Activated CD8-positive, alpha-beta memory T cell treated with anti-CD3 and anti-CD28 coated beads for 36 hours (primary cell): ENCODE results near the gene AGBL1. TPM values are rescaled to one million over a fixed set of nuclear protein-coding genes. Genes with fewer than 3 reads are reported as not detected.

ENCODE experiments used
- CTCF ChIA-PET: fragments of 350-600 bp; sonication (Branson Sonifier 250); formaldehyde crosslinking; loops from one replicate; lab custom pipeline; 2021; ENCODE audit warnings: antibody characterized with exemption; lab: Charles Lee
- POLR2A ChIA-PET: fragments of 350-600 bp; sonication (Branson Sonifier 250); formaldehyde crosslinking; loops from one replicate; lab custom pipeline; 2021; ENCODE audit warnings: antibody characterized with exemption; lab: Charles Lee
- total RNA-seq, 2 experiments: library from RNA; stranded (reverse); gene quantifications; one replicate each; pipeline ENCODE4 v1.2.3, GENCODE V29; 2021

AGBL1 gene
- total RNA-seq, 2 experiments from 2014 or later = not detected

DNA sequence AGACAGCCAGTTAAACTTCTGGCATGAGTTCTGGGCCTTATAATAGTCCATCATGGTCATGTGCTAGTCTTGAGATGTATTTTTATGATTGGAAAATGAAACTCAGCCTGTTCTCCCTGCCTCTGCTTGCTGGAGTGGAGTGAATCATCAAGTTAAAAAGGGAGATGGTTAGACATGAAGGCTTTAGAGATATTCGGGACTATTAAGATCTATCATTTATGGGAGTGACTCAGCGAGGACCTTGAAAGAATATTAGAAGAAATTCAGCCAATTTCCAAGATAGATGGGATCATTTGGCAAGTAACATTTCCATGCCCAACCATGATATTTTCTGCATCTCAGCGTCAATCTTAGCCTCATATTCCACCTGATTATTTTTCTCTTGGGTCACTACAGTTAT lies 79.8 kb downstream of the AGBL1 start:
- CTCF ChIA-PET = no interaction called here
- POLR2A ChIA-PET = no interaction called here

DNA sequence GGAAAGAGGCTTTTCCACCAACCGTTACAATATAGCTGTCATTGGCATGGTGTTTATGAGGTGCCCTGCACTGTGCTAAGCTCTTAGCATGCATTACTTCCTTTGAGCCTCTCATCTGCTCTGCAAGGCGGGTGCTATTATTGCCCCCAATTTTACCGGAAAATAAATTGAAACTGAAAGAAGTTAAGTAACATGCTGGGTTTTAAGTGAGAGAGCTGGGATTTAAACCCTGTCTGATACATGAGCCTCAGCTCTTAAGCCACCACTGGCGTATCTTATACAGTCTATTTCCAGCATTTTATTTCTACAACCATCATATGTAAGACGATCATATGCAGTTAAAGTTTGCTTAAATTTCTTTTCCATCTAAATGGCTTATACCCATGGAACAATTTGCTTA lies 81.6 kb downstream of the AGBL1 start:
- POLR2A ChIA-PET = no interaction called here
- CTCF ChIA-PET = no interaction called here

DNA sequence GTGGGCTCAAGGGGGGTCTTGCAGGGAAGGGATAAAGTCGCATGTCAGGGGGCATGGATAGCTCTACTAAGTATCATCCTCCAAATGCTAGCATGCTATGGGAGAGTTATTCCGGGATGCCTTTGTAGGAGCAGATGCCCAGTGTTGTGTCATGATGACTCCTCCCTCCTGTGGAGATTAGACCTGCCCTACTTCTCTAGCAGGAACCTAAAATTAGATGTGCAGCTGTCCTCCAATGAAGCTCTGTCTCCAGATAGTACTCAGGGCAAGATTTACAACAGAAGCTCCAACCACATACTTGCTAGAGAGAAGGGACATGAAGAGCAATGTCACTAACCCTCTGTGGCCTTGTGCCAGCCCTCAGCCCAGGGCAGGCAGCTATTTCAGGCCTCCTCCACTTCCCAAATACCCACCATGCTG lies 82.5 kb downstream of the AGBL1 start:
- POLR2A ChIA-PET = no interaction called here
- CTCF ChIA-PET = no interaction called here

- ChIA-PET CTCF (no interaction called here), POLR2A (no interaction called here)
These were observed 83.0 kb downstream of the AGBL1 start for GRCh38 chr15:86162641-86163040.

GRCh38 chr15:86163816-86164215 lies 84.1 kb downstream of the AGBL1 start:
- POLR2A ChIA-PET = no interaction called here
- CTCF ChIA-PET = interaction anchor here (0.6 kb wide), 1 partner anchor 126 kb away, joined by 3 read pairs; no protein-coding TSS in a partner anchor

- POLR2A ChIA-PET = no interaction called here
- CTCF ChIA-PET = interaction anchor here (0.6 kb wide), 1 partner anchor 126 kb away, joined by 3 read pairs; no protein-coding TSS in a partner anchor
These were observed 84.7 kb downstream of the AGBL1 start for GRCh38 chr15:86164232-86164898.

- CTCF ChIA-PET = no interaction called here
- POLR2A ChIA-PET = no interaction called here
These were observed 85.9 kb downstream of the AGBL1 start for GRCh38 chr15:86165265-86166211.

DNA sequence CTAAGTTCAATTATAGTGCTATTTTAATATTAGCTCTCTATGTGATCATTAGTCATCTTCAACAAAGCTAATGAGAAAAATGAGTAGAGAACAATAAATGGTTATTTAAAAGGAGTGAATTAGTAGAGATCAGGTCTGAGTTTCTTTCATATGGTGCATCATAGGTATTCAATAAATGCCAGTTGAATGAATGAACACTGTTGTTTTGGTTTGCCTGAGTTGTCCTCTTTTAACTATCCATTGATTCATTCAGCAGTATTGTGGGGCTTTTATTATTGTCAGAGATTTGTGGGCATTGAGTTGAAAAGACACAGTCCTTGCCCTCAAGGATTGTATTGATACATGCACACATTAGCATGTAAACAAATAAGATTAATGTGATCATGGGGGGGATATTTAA lies 88.2 kb downstream of the AGBL1 start:
- ChIA-PET POLR2A (no interaction called here), CTCF (no interaction called here)

DNA sequence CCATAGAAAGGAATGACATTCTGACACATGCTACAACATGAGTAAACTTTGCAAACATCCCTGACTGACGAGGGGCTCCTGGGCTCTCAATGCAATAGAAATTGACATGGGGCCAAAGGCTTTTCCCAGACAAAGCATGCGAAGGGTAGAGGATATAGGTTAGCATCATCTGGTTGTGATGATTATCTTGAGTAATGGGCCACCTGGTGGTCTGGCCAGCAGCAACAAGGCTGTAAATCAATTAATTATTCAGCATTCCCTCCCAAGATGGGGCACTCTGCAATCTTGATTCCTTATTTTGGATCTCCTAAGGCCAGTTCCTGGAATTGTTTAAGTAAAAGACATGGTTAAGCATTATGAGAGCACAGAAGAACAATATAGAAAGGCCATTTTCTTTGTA lies 99.2 kb downstream of the AGBL1 start:
- POLR2A ChIA-PET = no interaction called here
- CTCF ChIA-PET = no interaction called here

DNA sequence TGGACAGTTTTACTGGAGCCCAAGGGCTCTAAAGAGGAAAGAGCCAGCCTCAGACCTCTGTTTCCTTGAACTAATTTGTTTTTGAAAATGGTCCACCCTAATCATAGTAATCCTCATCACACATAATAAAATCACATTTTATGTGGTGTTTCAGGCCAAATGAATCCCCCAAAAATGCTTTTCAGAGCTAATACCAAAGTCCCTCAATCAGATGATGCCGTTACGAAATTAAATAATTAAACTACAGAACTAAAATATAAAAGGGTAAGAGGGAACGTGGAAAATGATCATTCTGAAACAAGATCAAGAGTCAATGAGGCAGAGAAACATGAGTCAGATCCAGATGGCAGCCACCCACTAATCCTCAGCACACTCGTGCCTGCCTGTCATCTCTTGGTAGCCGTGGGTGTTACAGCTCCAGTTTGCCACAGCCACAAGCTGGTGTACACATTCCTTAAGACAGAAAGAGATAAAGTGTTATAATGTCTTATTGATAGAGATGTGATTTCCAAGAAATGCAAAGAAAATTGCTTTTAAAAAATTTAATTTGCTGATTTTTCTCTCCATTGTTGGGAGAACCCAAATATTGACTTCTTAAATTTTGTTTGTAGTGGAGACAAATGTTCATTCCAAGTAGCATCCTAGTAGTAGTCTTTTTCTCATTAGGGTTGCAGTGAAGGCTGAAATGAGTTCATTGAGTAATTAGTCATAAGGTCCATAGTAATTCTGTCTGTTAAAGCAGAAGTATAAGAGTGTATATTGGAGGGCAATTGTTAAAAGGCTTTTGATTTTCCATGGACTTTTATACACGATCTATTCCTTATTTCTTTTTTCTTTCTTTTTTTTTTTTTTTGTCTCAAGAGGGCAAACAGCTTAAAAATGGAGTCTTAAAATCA lies 104.2 kb downstream of the AGBL1 start:
- ChIA-PET POLR2A (no interaction called here), CTCF (no interaction called here)

- ChIA-PET CTCF (no interaction called here), POLR2A (no interaction called here)
These were observed 114.2 kb downstream of the AGBL1 start for GRCh38 chr15:86193716-86194380.

- ChIA-PET POLR2A (no interaction called here), CTCF (interaction anchor here (1.3 kb wide), 1 partner anchor 35 kb away, joined by 3 read pairs; no protein-coding TSS in a partner anchor)
These were observed 118.1 kb downstream of the AGBL1 start for GRCh38 chr15:86197770-86198169.

DNA sequence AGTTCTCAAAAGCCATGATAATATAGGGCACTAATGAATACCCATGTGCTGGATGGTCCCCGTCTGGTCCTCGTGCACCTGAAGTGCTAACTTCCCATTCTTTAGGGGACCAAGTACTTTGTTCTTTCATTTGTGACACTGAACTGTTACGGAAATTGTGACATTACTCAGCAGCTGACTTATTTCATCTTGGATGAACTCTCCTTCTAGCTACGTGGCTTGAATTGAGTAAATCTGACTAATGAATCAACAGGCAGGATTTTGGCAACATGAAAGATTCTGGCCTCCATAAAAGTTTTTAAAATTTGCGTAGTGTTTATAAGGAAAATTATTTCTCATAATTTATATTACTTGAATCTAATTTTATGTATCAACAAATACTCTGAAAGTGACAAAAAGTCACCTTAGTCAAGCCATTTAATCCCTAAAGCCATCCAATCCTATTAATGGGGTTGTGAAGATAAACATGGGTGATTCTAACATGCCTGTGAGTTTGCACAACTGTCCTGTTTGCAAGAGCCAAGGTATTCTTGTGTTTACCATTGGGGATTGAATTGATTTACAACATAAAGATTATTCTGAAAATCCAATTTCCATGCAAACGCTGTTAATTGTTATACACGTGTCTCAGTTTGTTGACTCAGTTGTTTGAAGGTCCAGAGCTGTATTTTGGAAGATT lies 119.9 kb downstream of the AGBL1 start:
- CTCF ChIA-PET = no interaction called here
- POLR2A ChIA-PET = no interaction called here

GRCh38 chr15:86201313-86202008 lies 121.8 kb downstream of the AGBL1 start:
- POLR2A ChIA-PET = no interaction called here
- CTCF ChIA-PET = no interaction called here

DNA sequence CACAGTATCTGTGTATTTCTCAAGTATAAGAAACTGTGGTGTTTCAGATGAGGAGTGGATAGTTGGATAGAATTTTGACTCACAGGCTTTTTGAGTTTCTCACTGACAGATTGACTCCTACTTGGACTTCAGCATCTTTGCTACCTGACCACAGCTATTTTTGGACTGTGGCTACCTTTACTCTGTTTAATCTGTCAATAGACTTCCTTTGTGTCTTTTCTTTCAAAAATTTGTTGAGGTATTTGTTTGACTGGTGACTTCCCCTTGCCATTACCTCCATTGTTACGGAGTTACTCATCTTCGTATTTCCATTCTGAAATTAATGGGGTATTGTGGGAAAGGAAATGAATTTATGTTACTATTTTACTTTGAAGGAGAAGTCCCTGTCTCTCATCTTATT lies 123.8 kb downstream of the AGBL1 start:
- CTCF ChIA-PET = no interaction called here
- POLR2A ChIA-PET = no interaction called here

DNA sequence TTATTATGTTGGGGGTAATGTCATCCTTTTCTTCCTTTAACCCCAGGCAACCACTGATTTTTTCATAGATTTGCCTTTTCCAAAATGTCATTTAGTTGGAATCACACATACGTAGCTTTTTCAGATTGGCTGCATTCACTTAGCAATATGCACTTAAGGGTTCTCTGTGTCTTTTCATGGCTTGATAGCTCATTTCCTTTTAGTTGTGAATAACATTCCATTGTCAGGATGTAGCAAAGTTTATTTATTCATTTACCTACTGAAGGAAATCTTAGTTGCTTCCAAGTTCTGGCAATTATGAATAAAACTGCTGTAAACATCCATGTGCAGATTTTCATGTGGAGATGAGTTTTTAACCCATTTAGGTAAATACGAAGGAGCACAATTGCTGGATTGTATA lies 125.4 kb downstream of the AGBL1 start:
- ChIA-PET POLR2A (no interaction called here), CTCF (interaction anchor here (1.3 kb wide), 1 partner anchor 350 kb away, joined by 3 read pairs; no protein-coding TSS in a partner anchor)

GRCh38 chr15:86213420-86213819 lies 133.7 kb downstream of the AGBL1 start:
- ChIA-PET CTCF (no interaction called here), POLR2A (no interaction called here)

- POLR2A ChIA-PET = no interaction called here
- CTCF ChIA-PET = no interaction called here
These were observed 134.2 kb downstream of the AGBL1 start for GRCh38 chr15:86213888-86214287.
